Measurements from ENCODE around the gene CHST2.

CHST2 gene

DNA sequence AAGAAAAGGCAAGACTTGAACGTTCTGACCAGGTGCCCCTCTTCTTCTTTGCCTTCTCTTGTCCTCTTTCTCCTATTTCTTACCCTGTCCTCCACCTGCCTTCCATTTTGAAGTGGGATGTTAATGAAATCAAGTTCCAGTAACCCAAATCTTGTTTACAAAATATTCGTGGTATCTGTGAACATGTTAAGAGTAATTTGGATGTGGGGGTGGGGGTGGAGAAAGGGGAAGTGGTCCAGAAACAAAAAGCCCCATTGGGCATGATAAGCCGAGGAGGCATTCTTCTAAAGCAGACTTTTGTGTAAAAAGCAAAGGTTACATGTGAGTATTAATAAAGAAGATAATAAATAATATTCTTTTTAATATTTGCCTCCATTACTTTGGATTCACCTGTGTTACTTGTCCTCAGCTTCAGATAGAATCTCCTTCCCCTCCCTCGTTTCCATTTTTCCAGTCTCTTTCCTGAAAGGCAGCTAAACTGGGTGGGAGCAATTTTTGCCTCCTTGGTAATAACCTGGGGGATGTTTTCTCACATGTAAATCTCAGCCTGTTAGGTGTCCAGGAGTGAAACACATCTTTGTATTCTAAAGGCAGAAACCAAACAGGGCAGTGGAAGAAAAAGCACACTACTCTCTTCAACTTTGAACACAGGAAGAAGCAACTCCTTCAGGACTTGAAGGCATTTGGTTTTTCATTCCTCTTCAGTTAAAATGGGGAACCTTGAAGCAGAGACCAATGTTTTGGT lies 3.2 kb downstream of the CHST2 start:
- TF ChIP-seq, protein P1, sequence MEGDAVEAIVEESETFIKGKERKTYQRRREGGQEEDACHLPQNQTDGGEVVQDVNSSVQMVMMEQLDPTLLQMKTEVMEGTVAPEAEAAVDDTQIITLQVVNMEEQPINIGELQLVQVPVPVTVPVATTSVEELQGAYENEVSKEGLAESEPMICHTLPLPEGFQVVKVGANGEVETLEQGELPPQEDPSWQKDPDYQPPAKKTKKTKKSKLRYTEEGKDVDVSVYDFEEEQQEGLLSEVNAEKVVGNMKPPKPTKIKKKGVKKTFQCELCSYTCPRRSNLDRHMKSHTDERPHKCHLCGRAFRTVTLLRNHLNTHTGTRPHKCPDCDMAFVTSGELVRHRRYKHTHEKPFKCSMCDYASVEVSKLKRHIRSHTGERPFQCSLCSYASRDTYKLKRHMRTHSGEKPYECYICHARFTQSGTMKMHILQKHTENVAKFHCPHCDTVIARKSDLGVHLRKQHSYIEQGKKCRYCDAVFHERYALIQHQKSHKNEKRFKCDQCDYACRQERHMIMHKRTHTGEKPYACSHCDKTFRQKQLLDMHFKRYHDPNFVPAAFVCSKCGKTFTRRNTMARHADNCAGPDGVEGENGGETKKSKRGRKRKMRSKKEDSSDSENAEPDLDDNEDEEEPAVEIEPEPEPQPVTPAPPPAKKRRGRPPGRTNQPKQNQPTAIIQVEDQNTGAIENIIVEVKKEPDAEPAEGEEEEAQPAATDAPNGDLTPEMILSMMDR (IDR thresholded peaks at IDR 0.05), result no peak
- Histone ChIP-seq H3K27ac (no peak overlapping the region), H3K9me3 (no peaks in the 10 kb centered on the region), H3K27me3 (peaks cover 0 to 27% of the 10 kb centered on the region in 2 donors), H3K4me1 (peaks cover 0 to 26% (median 21%) of the 10 kb centered on the region in 4 donors), H3K4me3 (no peak overlapping the region), H3K36me3 (no peaks in the 10 kb centered on the region)
- DNase-seq, result no peak
- intact Hi-C loops (cut with DNase I; ENCODE audit: low total_unique reads), result no loop called here

DNA sequence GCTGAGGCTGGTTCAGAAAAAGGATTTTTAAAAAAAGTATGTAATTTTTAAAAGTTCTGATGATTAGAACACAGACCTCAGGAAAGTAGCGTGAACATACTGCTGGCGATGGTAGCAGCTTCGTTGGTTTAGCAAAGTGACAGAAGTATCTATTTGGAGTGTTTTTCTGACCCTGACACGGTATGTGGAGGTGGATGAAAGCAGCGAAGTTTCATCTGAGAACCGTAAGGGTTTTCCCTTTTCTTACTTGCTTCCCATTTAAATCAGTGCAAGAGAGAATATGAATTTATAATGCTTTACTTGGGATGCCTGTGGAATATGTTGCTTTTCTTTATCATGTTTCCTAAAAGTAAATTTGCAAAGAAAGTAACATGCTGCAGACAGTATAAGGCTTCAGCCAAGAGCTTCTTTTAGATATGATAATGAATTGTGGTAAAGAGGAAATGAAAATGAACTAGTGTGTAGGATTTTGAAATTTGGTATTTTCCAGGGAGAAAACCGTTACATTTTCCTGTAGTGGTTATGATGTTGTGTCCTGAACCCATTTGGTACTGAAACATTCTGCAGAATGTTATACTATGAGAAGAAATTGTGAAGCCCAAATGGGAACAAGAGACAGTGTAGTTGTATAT lies 3.9 kb downstream of the CHST2 start:
- H3K27ac ChIP-seq, result no peak overlapping the region
- TF ChIP-seq, protein P1 (IDR thresholded peaks at IDR 0.05), result no peak
- intact Hi-C loops (cut with DNase I; ENCODE audit: low total_unique reads), result no loop called here
- H3K4me3 ChIP-seq, result no peak overlapping the region
- DNase-seq, result no peak
- no peaks in the 10 kb centered on the region for H3K36me3 ChIP-seq
- H3K27me3 ChIP-seq, result peaks cover 0 to 27% of the 10 kb centered on the region in 2 donors
- H3K4me1 ChIP-seq, result peaks cover 0 to 26% (median 21%) of the 10 kb centered on the region in 4 donors
- H3K9me3 ChIP-seq, result no peaks in the 10 kb centered on the region

DNA sequence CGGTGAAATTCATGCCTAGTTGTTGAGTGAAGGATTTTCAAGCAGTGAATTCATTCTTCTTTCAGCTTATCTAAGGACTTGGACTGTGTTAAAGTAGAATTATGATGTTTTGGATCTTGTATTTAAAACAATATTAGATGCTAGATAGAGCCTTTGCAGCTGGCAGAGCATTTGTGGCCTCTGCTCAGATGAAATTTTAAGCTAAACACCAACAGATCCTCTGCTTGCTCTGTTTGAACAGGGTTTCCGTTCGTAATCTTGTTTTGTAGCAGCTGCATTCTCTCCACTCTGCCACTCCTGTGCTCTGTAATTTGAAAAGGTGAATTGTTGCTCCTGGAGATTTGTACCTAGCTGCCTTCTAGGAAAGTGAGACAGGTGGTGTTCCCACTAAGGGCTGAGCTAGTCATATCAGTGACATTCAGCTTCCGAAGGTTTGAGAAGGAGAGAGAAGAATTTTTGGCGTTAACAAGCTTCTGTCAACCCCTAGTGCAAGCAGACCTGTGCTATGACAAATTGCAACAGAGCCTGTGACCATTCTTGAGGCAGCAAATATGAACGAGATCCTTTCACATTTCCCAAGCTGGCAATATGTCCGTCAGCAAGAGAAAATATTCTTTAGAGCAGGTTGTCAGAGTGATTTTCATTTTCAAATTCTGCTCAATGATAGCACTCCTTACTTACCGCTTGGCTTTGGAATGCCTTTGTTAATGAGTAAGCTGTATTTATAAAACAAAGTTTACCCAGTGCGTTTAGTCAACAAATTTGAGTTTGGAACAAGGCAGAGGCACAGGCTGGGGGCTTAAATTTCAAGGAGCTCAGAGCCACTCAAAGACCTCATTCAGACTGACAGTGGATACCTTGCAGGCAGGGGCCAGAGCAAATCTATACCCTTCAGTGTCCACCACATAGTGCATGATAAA lies 5.3 kb downstream of the CHST2 start:
- H3K4me1 ChIP-seq, result peaks cover 0 to 15% (median 14%) of the 10 kb centered on the region in 4 donors
- no peak overlapping the region for H3K27ac ChIP-seq
- no peaks in the 10 kb centered on the region for H3K9me3 ChIP-seq
- TF ChIP-seq, protein P1 (IDR thresholded peaks at IDR 0.05), result no peak
- no peaks in the 10 kb centered on the region for H3K36me3 ChIP-seq
- H3K27me3 ChIP-seq, result peaks cover 0 to 22% of the 10 kb centered on the region in 2 donors
- intact Hi-C loops (cut with DNase I; ENCODE audit: low total_unique reads), result no loop called here
- H3K4me3 ChIP-seq, result no peak overlapping the region
- no peak for DNase-seq

DNA sequence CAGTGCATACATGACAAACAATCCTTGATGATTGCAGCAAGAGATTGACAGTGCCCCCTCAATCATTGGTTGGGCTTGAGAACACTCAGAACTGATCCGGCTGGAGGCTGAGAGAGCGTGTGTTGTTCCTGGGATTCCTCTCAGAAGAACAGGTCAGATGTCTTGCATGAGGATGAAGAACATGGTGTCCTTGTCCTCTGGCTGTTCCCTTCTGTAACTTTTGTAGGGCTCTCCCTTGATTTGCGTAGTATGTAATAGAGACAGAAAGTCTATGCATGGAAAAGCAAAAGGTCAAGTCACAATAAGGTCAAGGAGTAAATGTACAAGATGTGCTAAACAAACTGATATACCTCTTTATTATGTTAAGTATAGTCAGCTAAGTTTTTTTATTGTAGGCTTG lies 8.2 kb downstream of the CHST2 start:
- Histone ChIP-seq H3K27me3 (no peaks in the 10 kb centered on the region), H3K4me3 (no peak overlapping the region), H3K27ac (no peak overlapping the region), H3K9me3 (no peaks in the 10 kb centered on the region), H3K4me1 (no peaks in the 10 kb centered on the region), H3K36me3 (no peaks in the 10 kb centered on the region)
- no peak for DNase-seq
- TF ChIP-seq, protein P1 (IDR thresholded peaks at IDR 0.05), result no peak
- intact Hi-C loops (cut with DNase I; ENCODE audit: low total_unique reads), result no loop called here

DNA sequence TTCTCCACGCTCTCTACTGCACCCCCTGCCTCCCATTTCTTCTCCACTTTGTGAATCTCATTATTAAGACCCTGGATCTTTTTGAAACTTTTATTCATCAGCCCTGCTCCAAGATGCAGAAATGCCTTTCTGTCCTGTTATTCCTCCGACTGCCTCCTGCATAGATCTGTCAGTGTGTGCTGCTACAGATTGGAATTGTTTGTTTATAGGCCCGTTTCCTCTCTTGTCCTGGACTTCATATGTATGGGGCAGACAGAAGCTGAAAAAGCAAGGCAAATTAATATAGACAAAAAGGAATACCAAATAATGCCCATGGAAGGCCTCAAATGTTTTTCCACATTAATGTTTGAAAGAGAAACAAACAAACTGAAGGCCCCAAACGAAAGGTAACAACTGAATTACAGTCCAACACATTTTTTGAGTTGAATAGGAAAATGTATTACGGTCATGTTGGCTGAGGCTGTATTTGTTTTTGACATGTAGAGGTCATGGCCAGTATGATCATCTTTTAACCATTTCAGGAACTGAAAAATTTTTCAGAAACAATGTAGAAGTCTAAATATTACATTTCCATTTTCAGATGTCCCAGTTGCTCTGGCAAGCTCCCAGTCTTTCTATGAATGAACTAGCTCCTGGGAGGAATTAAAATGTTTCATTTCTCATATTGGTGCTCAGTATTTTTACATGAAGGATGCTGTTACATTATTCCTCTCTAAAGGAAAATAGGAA lies 8.8 kb downstream of the CHST2 start:
- H3K4me1 ChIP-seq, result no peaks in the 10 kb centered on the region
- no peak overlapping the region for H3K27ac ChIP-seq
- TF ChIP-seq, protein P1 (IDR thresholded peaks at IDR 0.05), result no peak
- H3K36me3 ChIP-seq, result no peaks in the 10 kb centered on the region
- intact Hi-C loops (cut with DNase I; ENCODE audit: low total_unique reads), result no loop called here
- no peak for DNase-seq
- no peak overlapping the region for H3K4me3 ChIP-seq
- H3K9me3 ChIP-seq, result no peaks in the 10 kb centered on the region
- no peaks in the 10 kb centered on the region for H3K27me3 ChIP-seq
